Esophagus muscularis mucosa (tissue), 4 donors: ENCODE data around the gene INPP5A. TPM values are rescaled to one million over a fixed set of nuclear protein-coding genes. Genes with fewer than 3 reads are reported as not detected.
"Not testable (repeated sequence)": the region's sequence is repeated elsewhere in the genome, so short reads cannot be mapped to it uniquely, and the experiment has no call there.

Experiments used
- DNase-seq: peaks from one replicate; pipeline ENCODE4 v3.0.0-alpha.2; 2017; ENCODE audit errors: extremely low spot score
- H3K27ac ChIP-seq, 4 donors: fragments of 200-600 bp; sonication (generic); replicated peaks in 1 of 4; 1 replicate in 3 of 4; 2 replicates in 1 of 4; pipeline ENCODE4 v1.5.1; 2016 to 2019; ENCODE audit warnings: mild to moderate bottlenecking in 1 of 4
- H3K27me3 ChIP-seq, 4 donors: fragments of 200-600 bp; sonication (generic); one replicate each; pipeline versions ENCODE4 v1.5.1 to v1.6.0; 2016 to 2019
- H3K36me3 ChIP-seq, 4 donors: fragments of 200-600 bp; sonication (generic); one replicate each; pipeline ENCODE4 v1.5.1; 2016 to 2019
- H3K4me1 ChIP-seq, 4 donors: fragments of 200-600 bp; sonication (generic); one replicate each; pipeline ENCODE4 v1.5.1; 2016 to 2019
- H3K4me3 ChIP-seq, 4 donors: fragments of 200-600 bp; sonication (generic); 1 replicate in 2 of 4; 2 replicates in 2 of 4; pipeline ENCODE4 v1.5.1; 2016 to 2019; ENCODE audit warnings: mild to moderate bottlenecking in 4 of 4, moderate library complexity in 1 of 4
- H3K9me3 ChIP-seq, 4 donors: fragments of 200-600 bp; sonication (generic); 1 replicate in 3 of 4; 2 replicates in 1 of 4; pipeline ENCODE4 v1.5.1; 2016 to 2019
- EP300 ChIP-seq: sonication (generic); formaldehyde crosslinking; IDR thresholded peaks from one replicate; pipeline ENCODE4 v1.6.1; 2017; ENCODE audit warnings: antibody characterized with exemption
- POLR2A ChIP-seq: fragments of 450-650 bp; IDR thresholded peaks from one replicate; pipeline ENCODE4 v1.6.1; 2017; ENCODE audit warnings: antibody characterized with exemption, moderate library complexity, mild to moderate bottlenecking, low read depth
- POLR2AphosphoS5 ChIP-seq, 2 donors: sonication (generic); formaldehyde crosslinking; IDR thresholded peaks; one replicate each; pipeline ENCODE4 v1.6.1; 2017; ENCODE audit warnings: antibody characterized with exemption in 2 of 2
- WGBS: methylation state at CpG from one replicate; pipeline ENCODE4 v1.1.5; 2018; 5-methylcytosine and 5-hydroxymethylcytosine counted together
- intact Hi-C: fragments of 100-400 bp; cut with DNase I; formaldehyde crosslinking; loops from one replicate; pipeline ENCODE4 v1.15.1; 2023
- total RNA-seq, 4 donors: library from RNA; depleted of rRNA; stranded (reverse); fragments of >200 nt; gene quantifications; one replicate each; pipeline versions ENCODE4 v1.1.0 to v1.2.1, GENCODE V29; 2016
- TF ChIP-seq, protein P1 (sequence below), 3 experiments: fragments of 200-600 bp in 2 of 3; fragments of 450-650 bp in 1 of 3; sonication (generic) in 2 of 3; IDR thresholded peaks; one replicate each; pipeline ENCODE4 v1.5.1; 2017 to 2019; ENCODE audit warnings: antibody characterized with exemption in 3 of 3, mild to moderate bottlenecking in 2 of 3, moderate library complexity in 1 of 3

The INPP5A gene
- total RNA-seq, 4 donors from 2014 or later: 234 to 301 (median 245) TPM

DNA sequence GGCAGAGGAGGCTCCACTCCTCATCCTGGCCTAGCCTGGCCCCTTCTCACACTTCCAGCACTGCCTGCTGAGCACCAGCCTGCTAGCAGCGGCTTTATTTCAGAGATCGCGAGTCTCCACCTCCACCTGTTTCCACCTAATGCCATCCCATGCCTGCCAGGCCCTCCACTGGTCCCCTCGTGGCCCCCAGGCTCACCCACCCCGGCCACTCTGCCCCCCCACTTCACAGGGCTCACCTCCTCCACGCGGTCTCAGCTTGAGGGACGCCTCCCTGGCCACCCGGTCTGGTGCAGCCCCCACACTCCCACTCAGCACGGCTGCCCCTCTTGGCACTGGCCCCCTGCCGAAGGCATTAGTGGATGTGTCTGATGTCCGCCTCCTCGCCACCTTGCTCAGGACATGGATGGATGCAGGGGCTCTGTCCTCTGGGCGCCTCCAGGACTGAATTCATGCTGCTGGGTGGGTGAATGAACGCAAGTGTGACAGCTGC, 252.1 kb downstream of the INPP5A start:
- no peak overlapping the region for H3K4me3 ChIP-seq
- H3K4me1 ChIP-seq: peaks cover 21 to 40% (median 38%) of the 10 kb centered on the region in 4 donors
- no peak for TF ChIP-seq POLR2A
- TF ChIP-seq EP300: no peak
- no peak for TF ChIP-seq POLR2AphosphoS5 (IDR thresholded peaks at IDR 0.05)
- TF ChIP-seq, protein P1, sequence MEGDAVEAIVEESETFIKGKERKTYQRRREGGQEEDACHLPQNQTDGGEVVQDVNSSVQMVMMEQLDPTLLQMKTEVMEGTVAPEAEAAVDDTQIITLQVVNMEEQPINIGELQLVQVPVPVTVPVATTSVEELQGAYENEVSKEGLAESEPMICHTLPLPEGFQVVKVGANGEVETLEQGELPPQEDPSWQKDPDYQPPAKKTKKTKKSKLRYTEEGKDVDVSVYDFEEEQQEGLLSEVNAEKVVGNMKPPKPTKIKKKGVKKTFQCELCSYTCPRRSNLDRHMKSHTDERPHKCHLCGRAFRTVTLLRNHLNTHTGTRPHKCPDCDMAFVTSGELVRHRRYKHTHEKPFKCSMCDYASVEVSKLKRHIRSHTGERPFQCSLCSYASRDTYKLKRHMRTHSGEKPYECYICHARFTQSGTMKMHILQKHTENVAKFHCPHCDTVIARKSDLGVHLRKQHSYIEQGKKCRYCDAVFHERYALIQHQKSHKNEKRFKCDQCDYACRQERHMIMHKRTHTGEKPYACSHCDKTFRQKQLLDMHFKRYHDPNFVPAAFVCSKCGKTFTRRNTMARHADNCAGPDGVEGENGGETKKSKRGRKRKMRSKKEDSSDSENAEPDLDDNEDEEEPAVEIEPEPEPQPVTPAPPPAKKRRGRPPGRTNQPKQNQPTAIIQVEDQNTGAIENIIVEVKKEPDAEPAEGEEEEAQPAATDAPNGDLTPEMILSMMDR (IDR thresholded peaks at IDR 0.05): no peak
- no peak overlapping the region for H3K27ac ChIP-seq
- H3K27me3 ChIP-seq: peaks cover 0 to 83% (median 41%) of the 10 kb centered on the region in 4 donors
- intact Hi-C loops: loop anchor here (10.0 kb wide), 1 partner anchor 135 kb away; no protein-coding TSS in a partner anchor
- DNase-seq: no peak
- H3K9me3 ChIP-seq: no peaks in the 10 kb centered on the region
- 74% methylated on average over 13 of the region's 15 CpGs for WGBS
- H3K36me3 ChIP-seq: no peaks in the 10 kb centered on the region

DNA sequence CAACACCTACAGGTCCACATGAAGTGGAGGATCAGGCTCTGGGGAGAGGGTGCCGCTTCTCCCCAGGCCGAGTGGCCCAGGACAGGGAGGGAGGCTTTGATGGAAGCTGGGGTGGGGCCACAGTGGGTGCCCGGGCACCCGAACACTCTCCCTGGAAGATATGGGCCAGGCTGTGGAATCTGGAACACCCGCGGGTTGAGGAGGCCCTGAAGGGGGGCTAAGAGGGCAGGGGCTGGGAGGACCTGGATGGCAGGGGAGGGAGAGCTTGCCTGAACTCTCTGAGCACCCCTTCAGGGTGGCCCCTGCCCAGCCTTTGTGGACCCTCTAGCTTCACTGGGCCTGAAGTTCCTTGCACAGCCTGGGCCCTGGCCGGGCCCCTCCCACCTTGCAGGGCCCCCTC, 252.9 kb downstream of the INPP5A start:
- H3K27ac ChIP-seq: no peak overlapping the region
- no peak for DNase-seq
- H3K4me1 ChIP-seq: peaks cover 21 to 32% (median 30%) of the 10 kb centered on the region in 4 donors
- intact Hi-C loops: no loop called here
- TF ChIP-seq EP300: no peak
- TF ChIP-seq POLR2AphosphoS5 (IDR thresholded peaks at IDR 0.05): no peak
- TF ChIP-seq, protein P1 (IDR thresholded peaks at IDR 0.05): no peak
- H3K4me3 ChIP-seq: no peak overlapping the region
- H3K9me3 ChIP-seq: no peaks in the 10 kb centered on the region
- no peaks in the 10 kb centered on the region for H3K36me3 ChIP-seq
- peaks cover 0 to 75% (median 34%) of the 10 kb centered on the region in 4 donors for H3K27me3 ChIP-seq
- 51% methylated on average over 3 of the region's 7 CpGs for WGBS

DNA sequence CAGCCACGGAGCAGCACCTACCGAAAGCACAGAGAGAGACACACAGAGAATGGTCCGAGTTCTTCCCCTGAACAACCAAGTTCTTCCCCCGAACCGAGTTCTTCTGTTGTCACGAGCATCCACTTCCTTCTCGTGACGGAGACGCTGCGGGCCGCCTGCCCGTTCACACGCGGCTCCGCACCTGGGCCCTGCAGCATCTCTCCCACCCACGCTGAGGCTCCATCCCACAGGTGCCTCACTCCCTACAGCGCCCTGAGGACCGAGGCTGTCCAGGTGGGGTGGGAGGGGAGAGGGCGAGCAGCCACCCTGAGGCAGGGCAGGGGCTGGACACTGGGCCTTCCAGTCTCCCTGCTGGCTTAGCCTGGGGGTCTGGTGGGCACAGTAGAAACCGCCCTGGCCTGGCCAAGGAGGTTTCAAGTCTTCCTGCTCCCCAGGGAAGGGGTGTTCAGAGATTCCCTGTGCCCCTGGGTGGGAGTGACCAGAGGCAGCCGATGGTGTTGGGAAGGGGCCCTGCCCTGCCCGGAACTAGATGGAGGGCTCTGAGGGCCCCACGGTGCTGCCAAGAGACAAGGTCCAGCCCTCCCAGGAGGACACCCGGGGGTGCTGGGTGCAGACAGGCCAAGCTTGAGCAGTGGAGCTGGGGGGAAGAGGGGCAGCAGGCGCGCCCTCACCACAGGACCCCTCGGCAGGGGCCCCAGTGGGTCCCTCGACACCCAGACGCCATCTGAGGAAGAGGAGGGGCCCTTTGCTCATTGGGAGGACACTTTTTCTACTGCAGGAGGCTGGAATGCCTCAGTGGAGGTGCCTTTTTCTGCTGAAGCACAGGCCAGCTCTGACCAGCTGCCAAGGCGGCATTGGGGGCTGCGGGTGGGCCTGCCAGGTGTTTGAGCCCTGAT, 253.6 kb downstream of the INPP5A start:
- Histone ChIP-seq H3K9me3 (no peaks in the 10 kb centered on the region), H3K27ac (no peak overlapping the region), H3K27me3 (peaks cover 0 to 70% (median 33%) of the 10 kb centered on the region in 4 donors), H3K36me3 (no peaks in the 10 kb centered on the region), H3K4me1 (peaks cover 21 to 26% (median 26%) of the 10 kb centered on the region in 4 donors), H3K4me3 (no peak overlapping the region)
- no peak for TF ChIP-seq POLR2A
- TF ChIP-seq POLR2AphosphoS5 (IDR thresholded peaks at IDR 0.05): no peak
- TF ChIP-seq EP300: no peak
- TF ChIP-seq, protein P1 (IDR thresholded peaks at IDR 0.05): no peak
- 66% methylated on average over 28 of the region's 31 CpGs for WGBS
- intact Hi-C loops: no loop called here
- DNase-seq: no peak

DNA sequence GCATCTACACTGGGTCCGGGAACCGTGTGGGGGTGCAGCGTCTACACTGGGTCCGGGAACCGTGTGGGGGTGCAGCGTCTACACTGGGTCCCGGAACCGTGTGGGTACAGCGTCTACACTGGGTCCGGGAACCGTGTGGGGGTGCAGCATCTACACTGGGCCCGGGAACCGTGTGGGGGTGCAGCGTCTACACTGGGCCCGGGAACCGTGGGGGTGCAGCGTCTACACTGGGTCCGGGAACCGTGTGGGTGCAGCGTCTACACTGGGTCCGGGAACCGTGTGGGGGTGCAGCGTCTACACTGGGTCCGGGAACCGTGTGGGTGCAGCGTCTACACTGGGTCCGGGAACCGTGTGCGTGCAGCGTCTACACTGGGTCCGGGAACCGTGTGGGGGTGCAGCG, 254.5 kb downstream of the INPP5A start:
- 97% methylated on average over 16 of the region's 33 CpGs for WGBS
- Histone ChIP-seq H3K4me1 (peaks cover 12 to 17% (median 17%) of the 10 kb centered on the region in 4 donors), H3K27me3 (peaks cover 0 to 61% (median 24%) of the 10 kb centered on the region in 4 donors)
- H3K36me3 ChIP-seq, intact Hi-C loops, H3K4me3 ChIP-seq, H3K27ac ChIP-seq, H3K9me3 ChIP-seq, DNase-seq: not testable (repeated sequence)

DNA sequence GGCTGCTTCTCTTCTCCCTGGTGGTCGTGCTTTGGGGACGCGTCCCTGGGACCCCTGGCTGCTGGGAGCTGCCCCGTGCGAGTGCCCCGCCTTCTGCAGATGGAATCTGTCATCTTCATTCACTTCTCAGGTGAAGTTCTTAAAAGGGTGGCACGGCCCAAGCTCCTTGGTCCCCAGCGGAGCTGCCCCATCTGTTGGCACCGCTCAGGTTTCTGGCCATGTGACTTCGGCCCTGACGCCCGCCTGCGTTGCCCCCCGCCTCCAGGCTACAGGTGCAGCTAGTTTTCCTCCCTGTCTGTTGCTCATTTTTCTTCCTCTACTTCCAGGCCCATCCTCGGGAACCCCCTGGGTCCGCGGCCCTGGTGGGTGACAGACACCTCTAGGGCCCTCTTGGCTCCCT, 255.2 kb downstream of the INPP5A start:
- Histone ChIP-seq H3K36me3 (no peaks in the 10 kb centered on the region), H3K27me3 (peaks cover 0 to 54% (median 17%) of the 10 kb centered on the region in 4 donors), H3K27ac (no peak overlapping the region), H3K4me3 (no peak overlapping the region), H3K9me3 (no peaks in the 10 kb centered on the region), H3K4me1 (peaks cover 5 to 10% (median 10%) of the 10 kb centered on the region in 4 donors)
- intact Hi-C loops: no loop called here
- no peak for DNase-seq
- WGBS: 85% methylated on average over 16 of the region's 17 CpGs
- TF ChIP-seq EP300 (no peak), POLR2AphosphoS5 (IDR thresholded peaks at IDR 0.05) (no peak), POLR2A (no peak)
- TF ChIP-seq, protein P1 (IDR thresholded peaks at IDR 0.05): no peak
